Measurements from ENCODE around the gene MAT2A.

DNA sequence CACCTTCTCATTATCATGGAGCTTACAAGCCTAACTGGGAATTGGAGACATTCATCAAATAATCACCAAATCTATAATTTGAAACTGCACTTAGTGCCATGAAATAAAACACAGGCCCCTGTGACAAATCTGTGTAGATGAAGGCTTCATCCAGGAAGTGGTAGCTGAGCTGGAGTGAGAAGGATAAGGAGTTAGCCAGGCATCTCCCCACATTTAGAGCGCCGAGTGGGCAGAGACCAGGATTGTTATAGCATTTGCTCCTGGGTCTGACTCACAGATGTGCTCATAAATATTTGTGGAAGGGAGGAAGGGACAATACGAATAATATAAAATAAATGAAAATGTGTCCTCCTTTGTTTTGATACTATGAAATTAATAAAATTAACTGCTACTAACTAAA, 2.5 kb upstream of the MAT2A start:
- TF ChIP-seq, protein P1, sequence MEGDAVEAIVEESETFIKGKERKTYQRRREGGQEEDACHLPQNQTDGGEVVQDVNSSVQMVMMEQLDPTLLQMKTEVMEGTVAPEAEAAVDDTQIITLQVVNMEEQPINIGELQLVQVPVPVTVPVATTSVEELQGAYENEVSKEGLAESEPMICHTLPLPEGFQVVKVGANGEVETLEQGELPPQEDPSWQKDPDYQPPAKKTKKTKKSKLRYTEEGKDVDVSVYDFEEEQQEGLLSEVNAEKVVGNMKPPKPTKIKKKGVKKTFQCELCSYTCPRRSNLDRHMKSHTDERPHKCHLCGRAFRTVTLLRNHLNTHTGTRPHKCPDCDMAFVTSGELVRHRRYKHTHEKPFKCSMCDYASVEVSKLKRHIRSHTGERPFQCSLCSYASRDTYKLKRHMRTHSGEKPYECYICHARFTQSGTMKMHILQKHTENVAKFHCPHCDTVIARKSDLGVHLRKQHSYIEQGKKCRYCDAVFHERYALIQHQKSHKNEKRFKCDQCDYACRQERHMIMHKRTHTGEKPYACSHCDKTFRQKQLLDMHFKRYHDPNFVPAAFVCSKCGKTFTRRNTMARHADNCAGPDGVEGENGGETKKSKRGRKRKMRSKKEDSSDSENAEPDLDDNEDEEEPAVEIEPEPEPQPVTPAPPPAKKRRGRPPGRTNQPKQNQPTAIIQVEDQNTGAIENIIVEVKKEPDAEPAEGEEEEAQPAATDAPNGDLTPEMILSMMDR (IDR thresholded peaks at IDR 0.05), result no peak
- TF ChIP-seq POLR2A (IDR thresholded peaks at IDR 0.05) (no peak), EP300 (IDR thresholded peaks at IDR 0.05) (no peak)

All from upper lobe of left lung (tissue), 4 donors.